GM12865 (cell line): Measurements from ENCODE around the gene ITGA11.

Experiments used
- DNase-seq: peaks from one replicate; pipeline ENCODE4 v3.0.0; 2010; ENCODE audit warnings: low read depth
- H3K4me3 ChIP-seq: 2 replicates; pipeline ENCODE4 v1.5.1; 2011; ENCODE audit warnings: mild to moderate bottlenecking, low read depth, low read length, control low read depth
- CTCF ChIP-seq: IDR thresholded peaks from 2 replicates; pipeline ENCODE4 v1.5.1; 2011; ENCODE audit warnings: low read length, control low read depth, low read depth, inconsistent platforms; ENCODE audit not compliant: insufficient read depth; ENCODE audit errors: missing control alignments

ITGA11 gene

DNA sequence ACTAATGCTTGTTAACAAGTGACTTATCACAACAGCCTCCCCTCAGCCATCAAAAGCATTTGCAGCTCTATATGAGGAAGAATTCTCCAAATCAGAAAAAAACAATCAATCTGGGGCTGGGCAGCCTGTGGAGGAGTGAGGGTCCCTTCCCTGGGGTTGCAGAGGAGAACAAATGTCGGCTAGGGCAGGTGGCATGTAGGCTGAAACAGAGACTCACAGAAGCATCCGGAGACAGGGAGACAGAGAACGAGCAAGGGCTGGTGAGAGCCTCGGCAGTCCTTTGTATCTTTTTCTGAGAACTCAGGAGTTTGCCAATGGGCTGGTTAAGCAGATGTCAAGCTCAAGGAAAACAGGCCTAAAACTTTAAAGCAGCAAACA is 15.8 kb downstream of the ITGA11 start:
- H3K4me3 ChIP-seq = no peak overlapping the region
- TF ChIP-seq CTCF = no peak
- DNase-seq = no peak

GRCh38 chr15:68415501-68416157 is 16.3 kb downstream of the ITGA11 start:
- no peak overlapping the region for H3K4me3 ChIP-seq
- TF ChIP-seq CTCF = no peak
- no peak for DNase-seq

DNA sequence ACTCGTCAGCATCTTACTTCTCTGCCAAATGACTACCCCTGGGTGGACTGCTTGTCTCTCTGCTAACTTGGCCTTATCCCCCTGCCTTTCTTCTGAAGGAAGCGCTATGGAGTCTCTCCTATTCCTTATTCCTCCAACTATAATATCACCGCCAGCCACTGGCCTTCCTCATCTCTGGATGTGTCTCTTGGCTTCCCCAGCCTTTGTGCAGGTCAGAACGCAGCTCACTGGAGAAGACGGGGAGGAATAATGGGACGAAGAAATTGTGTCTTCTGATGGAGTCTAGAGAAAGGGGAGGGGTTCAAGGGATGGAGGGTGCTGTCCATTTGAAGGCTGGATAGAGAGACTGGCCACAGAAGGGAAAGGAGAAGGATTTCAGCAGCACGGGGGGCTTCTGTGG is 16.9 kb downstream of the ITGA11 start:
- TF ChIP-seq CTCF = no peak
- DNase-seq = no peak
- H3K4me3 ChIP-seq = no peak overlapping the region

GRCh38 chr15:68414591-68414990 is 17.4 kb downstream of the ITGA11 start:
- no peak for TF ChIP-seq CTCF
- DNase-seq = no peak
- no peak overlapping the region for H3K4me3 ChIP-seq

DNA sequence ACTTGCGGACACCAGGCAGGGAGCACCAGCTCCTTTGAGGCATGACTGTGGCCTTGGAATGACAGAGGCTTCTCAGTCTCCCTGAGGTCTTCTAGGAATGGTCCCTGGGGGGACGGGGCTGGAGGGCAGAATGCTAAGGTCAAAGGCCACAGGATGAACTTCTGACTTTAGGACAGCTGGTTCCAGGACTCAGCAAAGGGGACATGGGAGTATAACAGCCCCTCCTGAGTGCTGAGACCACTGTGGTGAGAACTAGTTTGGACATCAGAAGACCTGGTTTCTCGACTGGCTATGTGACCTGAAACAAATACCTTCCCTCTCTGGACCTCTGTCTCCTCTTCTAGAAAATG is 17.8 kb downstream of the ITGA11 start:
- no peak for TF ChIP-seq CTCF
- DNase-seq = no peak
- no peak overlapping the region for H3K4me3 ChIP-seq

DNA sequence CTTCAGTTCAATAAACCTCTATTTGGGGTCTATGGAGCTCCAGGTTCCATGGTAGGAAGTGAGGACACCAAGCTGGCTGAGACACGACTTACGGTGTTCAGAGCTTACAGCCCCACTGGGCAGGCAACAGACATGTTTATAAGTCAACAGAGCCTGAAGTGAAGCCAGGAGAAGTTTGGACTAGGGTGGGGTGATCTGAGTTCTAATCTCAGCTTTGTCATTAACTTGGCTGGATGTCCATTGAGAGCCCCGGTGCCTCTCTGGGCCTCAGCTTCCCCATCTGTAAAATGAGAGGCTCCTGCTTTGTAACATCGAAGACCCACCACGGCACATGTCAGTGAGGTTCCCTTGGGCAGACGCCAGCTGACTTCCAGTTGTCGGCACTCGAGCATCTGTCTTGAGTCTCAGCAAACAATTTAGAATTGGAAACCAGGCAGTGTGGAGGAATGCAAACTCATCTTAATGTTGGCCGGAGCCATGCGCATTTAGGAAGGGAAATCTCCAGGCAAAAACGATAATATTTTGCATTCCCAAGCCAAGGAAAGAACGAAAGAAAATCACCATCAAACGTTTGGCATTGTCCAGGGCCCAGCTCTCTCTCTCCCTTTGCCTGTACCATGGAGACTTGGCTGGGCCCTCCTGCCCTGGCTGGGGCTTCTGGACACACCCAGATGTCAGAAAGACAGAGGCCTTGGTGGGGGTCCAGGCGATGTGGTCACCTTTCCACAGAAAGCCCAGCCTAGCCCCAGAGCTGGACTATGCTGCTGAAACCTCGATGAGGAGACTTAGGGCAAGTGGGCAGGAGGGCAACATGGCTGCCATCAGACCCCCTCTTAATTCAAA is 18.4 kb downstream of the ITGA11 start:
- H3K4me3 ChIP-seq = no peak overlapping the region
- no peak for TF ChIP-seq CTCF
- DNase-seq = no peak
